Measurements from ENCODE around the gene NUCB1.
"Not testable (repeated sequence)": the region's sequence is repeated elsewhere in the genome, so short reads cannot be mapped to it uniquely, and the experiment has no call there.

Gene NUCB1

GRCh38 chr19:48906324-48906723 is 6.2 kb downstream of the NUCB1 start:
- DNase-seq (ENCODE audit: low spot score), result no peak

- DNase-seq (ENCODE audit: low spot score), result peak; percentile 72
Measured at GRCh38 chr19:48907671-48908070, 7.6 kb downstream of the NUCB1 start.

- DNase-seq (ENCODE audit: low spot score), result not testable (repeated sequence)
Measured at GRCh38 chr19:48909424-48910077, 9.4 kb downstream of the NUCB1 start.

- DNase-seq (ENCODE audit: low spot score), result no peak
Measured at GRCh38 chr19:48910803-48911202, 10.7 kb downstream of the NUCB1 start.

- DNase-seq (ENCODE audit: low spot score), result no peak
Measured at GRCh38 chr19:48913114-48913889, 13.2 kb downstream of the NUCB1 start.

- no peak for DNase-seq (ENCODE audit: low spot score)
Measured at GRCh38 chr19:48914181-48914580, 14.1 kb downstream of the NUCB1 start.

GRCh38 chr19:48915757-48916156 is 15.6 kb downstream of the NUCB1 start:
- DNase-seq (ENCODE audit: low spot score), result no peak

- no peak for DNase-seq (ENCODE audit: low spot score)
Measured at GRCh38 chr19:48918071-48918470, 18.0 kb downstream of the NUCB1 start.

- DNase-seq (ENCODE audit: low spot score), result no peak
Measured at GRCh38 chr19:48918801-48919247, 18.7 kb downstream of the NUCB1 start.

- DNase-seq (ENCODE audit: low spot score), result not testable (repeated sequence)
Measured at GRCh38 chr19:48919271-48919670, 19.2 kb downstream of the NUCB1 start.

- DNase-seq (ENCODE audit: low spot score), result no peak
Measured at GRCh38 chr19:48920949-48921348, 20.8 kb downstream of the NUCB1 start.

GRCh38 chr19:48921721-48922500 is 21.8 kb downstream of the NUCB1 start:
- no peak for DNase-seq (ENCODE audit: low spot score)

GRCh38 chr19:48922548-48923490 is 22.7 kb downstream of the NUCB1 start:
- DNase-seq (ENCODE audit: low spot score), result no peak

GRCh38 chr19:48925240-48925843 is 25.2 kb downstream of the NUCB1 start:
- DNase-seq (ENCODE audit: low spot score), result no peak

- not testable (repeated sequence) for DNase-seq (ENCODE audit: low spot score)
Measured at GRCh38 chr19:48925890-48926289, 25.8 kb downstream of the NUCB1 start.

GRCh38 chr19:48926909-48927308 is 26.8 kb downstream of the NUCB1 start:
- DNase-seq (ENCODE audit: low spot score), result no peak

GRCh38 chr19:48927692-48928091 is 27.6 kb downstream of the NUCB1 start:
- not testable (repeated sequence) for DNase-seq (ENCODE audit: low spot score)

GRCh38 chr19:48928164-48929025 is 28.3 kb downstream of the NUCB1 start:
- no peak for DNase-seq (ENCODE audit: low spot score)

GRCh38 chr19:48933382-48933932 is 33.3 kb downstream of the NUCB1 start, which contains the start of gene DHDH:
Gene DHDH, plus strand, starts transcription at chr19:48933699. Its CDS starts 23 bp downstream, at chr19:48933722.
- peak; percentile 77 for DNase-seq (ENCODE audit: low spot score)

- no peak for DNase-seq (ENCODE audit: low spot score)
Measured at GRCh38 chr19:48934837-48935236, 34.7 kb downstream of the NUCB1 start.
